GM23338 (cell line): ENCODE data around the gene NUMBL. TPM values are rescaled to one million over a fixed set of nuclear protein-coding genes. Genes with fewer than 3 reads are reported as not detected.

Source experiments
- ATAC-seq: fragments of 200-7000 bp; cut with Tn5 transposase; 3 replicates; pipeline ENCODE4 v1.9.1; 2020
- DNase-seq: peaks from one replicate; pipeline ENCODE4 v3.0.0-alpha.2; 2015; ENCODE audit warnings: low spot score
- H2AFZ ChIP-seq: fragments of 200-600 bp; sonication (generic); 2 replicates; pipeline ENCODE4 v1.8.0; 2016; ENCODE audit warnings: antibody characterized with exemption, mild to moderate bottlenecking, moderate library complexity
- H3F3A ChIP-seq: fragments of 200-600 bp; sonication (generic); replicated peaks from 2 replicates; pipeline ENCODE4 v1.8.0; 2017; ENCODE audit warnings: antibody characterized with exemption, mixed run types, low read depth
- H3K27ac ChIP-seq: fragments of 200-600 bp; sonication (generic); 2 replicates; pipeline ENCODE4 v1.6.1; 2016; ENCODE audit warnings: low read depth
- H3K27me3 ChIP-seq: fragments of 200-600 bp; sonication (generic); 2 replicates; pipeline ENCODE4 v1.8.0; 2016; ENCODE audit warnings: mild to moderate bottlenecking, mixed run types, moderate library complexity; ENCODE audit not compliant: insufficient read depth
- H3K36me3 ChIP-seq: fragments of 200-600 bp; sonication (generic); 2 replicates; pipeline ENCODE4 v1.8.0; 2016; ENCODE audit warnings: mild to moderate bottlenecking; ENCODE audit not compliant: insufficient read depth
- H3K4me1 ChIP-seq: fragments of 200-600 bp; sonication (generic); 2 replicates; pipeline ENCODE4 v1.8.0; 2016; ENCODE audit warnings: mild to moderate bottlenecking, moderate library complexity; ENCODE audit not compliant: insufficient read depth
- H3K4me2 ChIP-seq: fragments of 200-600 bp; sonication (generic); 2 replicates; pipeline ENCODE4 v1.7.1; 2017; ENCODE audit warnings: mixed run types
- H3K4me3 ChIP-seq: fragments of 200-600 bp; sonication (generic); 2 replicates; pipeline ENCODE4 v1.6.1; 2016; ENCODE audit warnings: mixed run types
- H3K79me2 ChIP-seq: fragments of 200-600 bp; sonication (generic); replicated peaks from 2 replicates; pipeline ENCODE4 v1.8.0; 2017; ENCODE audit warnings: mild to moderate bottlenecking; ENCODE audit not compliant: insufficient read depth
- H3K9me2 ChIP-seq: fragments of 200-600 bp; sonication (generic); 2 replicates; pipeline ENCODE4 v1.8.0; 2017; ENCODE audit not compliant: insufficient read depth
- H4K20me1 ChIP-seq: fragments of 200-600 bp; sonication (generic); replicated peaks from 2 replicates; pipeline ENCODE4 v1.8.0; 2017; ENCODE audit warnings: mild to moderate bottlenecking; ENCODE audit not compliant: insufficient read depth
- H3K27ac Mint-ChIP-seq: 2 replicates; pipeline ENCODE4 v1.8.0; 2020; ENCODE audit warnings: inconsistent platforms, mild to moderate bottlenecking, moderate library complexity, mixed read lengths
- H3K27me3 Mint-ChIP-seq: 3 replicates; pipeline ENCODE4 v1.8.0; 2022; ENCODE audit warnings: low read depth, mild to moderate bottlenecking, moderate library complexity, mixed read lengths, inconsistent platforms; ENCODE audit not compliant: insufficient read depth, poor library complexity
- H3K36me3 Mint-ChIP-seq: 3 replicates; pipeline ENCODE4 v1.8.0; 2021; ENCODE audit warnings: low read depth, mild to moderate bottlenecking, inconsistent platforms, moderate library complexity, mixed read lengths
- H3K4me1 Mint-ChIP-seq: 3 replicates; pipeline ENCODE4 v1.8.0; 2020; ENCODE audit warnings: mild to moderate bottlenecking, inconsistent platforms, mixed read lengths
- H3K4me3 Mint-ChIP-seq: 3 replicates; pipeline ENCODE4 v1.8.0; 2021; ENCODE audit warnings: moderate library complexity, mild to moderate bottlenecking, inconsistent platforms, mixed read lengths
- H3K9me3 Mint-ChIP-seq: 3 replicates; pipeline ENCODE4 v1.8.0; 2020; ENCODE audit warnings: moderate library complexity, mild to moderate bottlenecking, inconsistent platforms, mixed read lengths
- CREB1 ChIP-seq: fragments of 250-450 bp; sonication (Bioruptor Pico); IDR thresholded peaks from 2 replicates; pipeline ENCODE4 v1.5.0; 2020; ENCODE audit warnings: low read depth, mild to moderate bottlenecking, moderate library complexity
- CTCF ChIP-seq, 2 experiments: fragments of 200-600 bp in 1 of 2; sonication (generic) in 1 of 2; conservative IDR thresholded peaks; 2 replicates each; pipeline versions ENCODE4 v1.5.1 to v1.6.1; 2016 to 2017; ENCODE audit warnings: antibody characterized with exemption in 2 of 2, low read depth in 2 of 2, mild to moderate bottlenecking in 2 of 2, moderate library complexity in 1 of 2
- ETS1 ChIP-seq: IDR thresholded peaks from 2 replicates; pipeline ENCODE4 v1.6.1; 2016; ENCODE audit warnings: antibody characterized with exemption
- EZH2 ChIP-seq: fragments of 200-600 bp; sonication (generic); IDR thresholded peaks from one replicate; pipeline ENCODE4 v1.8.0; 2017; ENCODE audit warnings: antibody characterized with exemption, mild to moderate bottlenecking, low read depth; ENCODE audit not compliant: unreplicated experiment
- EZH2phosphoT487 ChIP-seq: fragments of 200-600 bp; sonication (generic); IDR thresholded peaks from one replicate; pipeline ENCODE4 v1.8.1; 2018; ENCODE audit warnings: antibody characterized with exemption; ENCODE audit not compliant: unreplicated experiment
- JUNB ChIP-seq: IDR thresholded peaks from one replicate; pipeline ENCODE4 v1.6.1; 2016; ENCODE audit warnings: antibody characterized with exemption; ENCODE audit not compliant: unreplicated experiment
- NANOG ChIP-seq: IDR thresholded peaks from 2 replicates; pipeline ENCODE4 v1.6.1; 2016; ENCODE audit warnings: antibody characterized with exemption, borderline replicate concordance
- POLR2AphosphoS5 ChIP-seq: IDR thresholded peaks from 2 replicates; pipeline ENCODE4 v1.6.1; 2016; ENCODE audit warnings: antibody characterized with exemption, low read depth
- STAT1 ChIP-seq: IDR thresholded peaks from one replicate; pipeline ENCODE4 v1.6.1; 2016; ENCODE audit warnings: antibody characterized with exemption; ENCODE audit not compliant: unreplicated experiment
- ZNF114 ChIP-seq: fragments of 250-450 bp; sonication (Bioruptor Pico); IDR thresholded peaks from 2 replicates; pipeline ENCODE4 v1.5.0; 2020; ENCODE audit warnings: mild to moderate bottlenecking, moderate library complexity
- ZNF331 ChIP-seq: fragments of 250-450 bp; sonication (Bioruptor Pico); IDR thresholded peaks from 2 replicates; pipeline ENCODE4 v1.5.0; 2020; ENCODE audit warnings: low read depth, mild to moderate bottlenecking, moderate library complexity
- ZNF462 ChIP-seq: fragments of 250-450 bp; sonication (Bioruptor Pico); IDR thresholded peaks from 2 replicates; pipeline ENCODE4 v1.5.0; 2020; ENCODE audit warnings: mild to moderate bottlenecking, moderate library complexity
- polyA plus RNA-seq: library from polyadenylated mRNA; unstranded; fragments of >200 nt; fragmentation: Nextera tagmentation; extraction: Ambion mirVana; gene quantifications from 2 replicates; pipeline ENCODE4 v1.2.1, GENCODE V29; 2016
- total RNA-seq: library from RNA; depleted of rRNA; stranded (reverse); fragments of >200 nt; shearing (Covaris generic); gene quantifications from 2 replicates; pipeline ENCODE4 v1.2.3, GENCODE V29; 2014
- TF ChIP-seq, protein P1 (sequence below): IDR thresholded peaks from one replicate; pipeline ENCODE4 v1.6.1; 2018; ENCODE audit warnings: antibody characterized with exemption; ENCODE audit not compliant: unreplicated experiment

Gene NUMBL
- total and polyA plus RNA-seq, 2 experiments from 2014 or later, result 8.5 to 28.5 TPM

DNA sequence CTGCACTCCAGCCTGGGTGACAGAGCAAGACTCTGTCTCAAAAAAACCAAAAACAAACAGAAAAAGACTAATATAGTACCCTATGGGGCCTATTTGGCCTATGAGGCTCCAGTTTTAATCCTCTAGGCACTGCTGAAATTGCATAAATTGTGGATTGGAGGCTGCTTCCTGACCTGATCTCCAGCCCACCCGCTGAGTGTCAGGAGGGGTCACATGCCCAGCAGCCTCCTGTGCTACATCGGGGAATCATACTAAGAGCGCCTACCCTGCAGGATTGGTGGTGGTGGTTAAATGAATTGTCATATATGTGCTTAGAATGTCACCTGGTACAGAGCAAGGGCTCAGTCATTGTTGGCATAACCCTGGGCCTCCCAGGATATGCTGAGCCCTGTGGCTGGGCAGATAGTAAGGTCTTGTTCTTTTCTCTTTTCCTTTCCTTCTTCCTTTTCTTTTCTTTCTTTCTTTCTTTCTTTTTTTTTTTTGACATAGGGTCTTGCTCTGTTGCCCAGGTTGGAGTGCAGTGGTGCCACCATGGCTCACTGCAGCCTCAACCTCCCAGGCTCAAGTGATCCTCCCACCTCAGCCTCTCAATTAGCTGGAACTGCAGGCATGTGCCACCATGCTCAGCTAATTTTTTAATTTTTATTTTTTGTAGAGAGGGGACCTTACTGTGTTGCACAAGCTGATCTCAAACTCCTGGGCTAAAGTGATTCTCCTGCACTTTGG, 58.0 kb downstream of the NUMBL start:
- peak; percentile 19 for ATAC-seq
- Histone ChIP-seq H2AFZ (no peak overlapping the region), H3K4me3 (no peak overlapping the region), H3K27me3 (peaks cover 27% of the 10 kb centered on the region), H3K4me2 (peak overlapping the region; percentile 44), H3K27ac (no peak overlapping the region), H3K9me2 (no peaks in the 10 kb centered on the region), H3F3A (0 out of 2 replicates have a peak, but pooled peaks cover 4% of the 10 kb centered on the region), H3K36me3 (no peaks in the 10 kb centered on the region), H4K20me1 (no peaks in the 10 kb centered on the region; the same call in 1 of the 2 replicates), H3K79me2 (no peaks in the 10 kb centered on the region), H3K4me1 (peaks cover 31% of the 10 kb centered on the region)
- Mint-ChIP-seq H3K27me3 (peaks cover 42% of the 10 kb centered on the region), H3K9me3 (no peaks in the 10 kb centered on the region; the same call in 2 of the 3 replicates), H3K36me3 (peaks cover 12% of the 10 kb centered on the region), H3K4me3 (no peak overlapping the region; the same call in 2 of the 3 replicates), H3K4me1 (peaks cover 42% of the 10 kb centered on the region), H3K27ac (no peak overlapping the region)
- no peak for TF ChIP-seq EZH2
- TF ChIP-seq CREB1 (CRISPR knock-in tag), result no peak
- TF ChIP-seq STAT1, result no peak
- TF ChIP-seq ETS1, result no peak
- TF ChIP-seq POLR2AphosphoS5, result no peak
- no peak for TF ChIP-seq ZNF462 (CRISPR knock-in tag)
- TF ChIP-seq EZH2phosphoT487, result no peak
- TF ChIP-seq CTCF (conservative IDR thresholded peaks at IDR 0.05; ENCODE audit: low read depth in 2 of 2), result no peak
- TF ChIP-seq, protein P1, sequence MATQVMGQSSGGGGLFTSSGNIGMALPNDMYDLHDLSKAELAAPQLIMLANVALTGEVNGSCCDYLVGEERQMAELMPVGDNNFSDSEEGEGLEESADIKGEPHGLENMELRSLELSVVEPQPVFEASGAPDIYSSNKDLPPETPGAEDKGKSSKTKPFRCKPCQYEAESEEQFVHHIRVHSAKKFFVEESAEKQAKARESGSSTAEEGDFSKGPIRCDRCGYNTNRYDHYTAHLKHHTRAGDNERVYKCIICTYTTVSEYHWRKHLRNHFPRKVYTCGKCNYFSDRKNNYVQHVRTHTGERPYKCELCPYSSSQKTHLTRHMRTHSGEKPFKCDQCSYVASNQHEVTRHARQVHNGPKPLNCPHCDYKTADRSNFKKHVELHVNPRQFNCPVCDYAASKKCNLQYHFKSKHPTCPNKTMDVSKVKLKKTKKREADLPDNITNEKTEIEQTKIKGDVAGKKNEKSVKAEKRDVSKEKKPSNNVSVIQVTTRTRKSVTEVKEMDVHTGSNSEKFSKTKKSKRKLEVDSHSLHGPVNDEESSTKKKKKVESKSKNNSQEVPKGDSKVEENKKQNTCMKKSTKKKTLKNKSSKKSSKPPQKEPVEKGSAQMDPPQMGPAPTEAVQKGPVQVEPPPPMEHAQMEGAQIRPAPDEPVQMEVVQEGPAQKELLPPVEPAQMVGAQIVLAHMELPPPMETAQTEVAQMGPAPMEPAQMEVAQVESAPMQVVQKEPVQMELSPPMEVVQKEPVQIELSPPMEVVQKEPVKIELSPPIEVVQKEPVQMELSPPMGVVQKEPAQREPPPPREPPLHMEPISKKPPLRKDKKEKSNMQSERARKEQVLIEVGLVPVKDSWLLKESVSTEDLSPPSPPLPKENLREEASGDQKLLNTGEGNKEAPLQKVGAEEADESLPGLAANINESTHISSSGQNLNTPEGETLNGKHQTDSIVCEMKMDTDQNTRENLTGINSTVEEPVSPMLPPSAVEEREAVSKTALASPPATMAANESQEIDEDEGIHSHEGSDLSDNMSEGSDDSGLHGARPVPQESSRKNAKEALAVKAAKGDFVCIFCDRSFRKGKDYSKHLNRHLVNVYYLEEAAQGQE, result no peak
- no peak for TF ChIP-seq ZNF114 (CRISPR knock-in tag)
- TF ChIP-seq JUNB, result no peak
- TF ChIP-seq NANOG, result no peak
- no peak for TF ChIP-seq ZNF331
- peak; percentile 85 for DNase-seq
